Right lung (tissue), 5 donors: Measurements from ENCODE around the gene C4A. TPM values are rescaled to one million over a fixed set of nuclear protein-coding genes. Genes with fewer than 3 reads are reported as not detected.
A peak's percentile ranks its signal among the peaks of the same experiment; 100 is the strongest.
"Not testable (repeated sequence)": the region's sequence is repeated elsewhere in the genome, so short reads cannot be mapped to it uniquely, and the experiment has no call there.

Experiments
- DNase-seq, 2 donors: peaks; one replicate each; pipeline ENCODE4 v3.0.0-alpha.2; 2013
- polyA plus RNA-seq, 5 donors: library from polyadenylated mRNA; unstranded; fragments of 120-200 nt; gene quantifications; one replicate each; pipeline versions ENCODE4 v1.2.1 to v1.2.3, GENCODE V29; 2013; ENCODE audit warnings: inconsistent platforms in 1 of 5, low replicate concordance in 1 of 5; ENCODE audit not compliant: insufficient read length in 5 of 5, insufficient read depth in 1 of 5

The C4A gene
- polyA plus RNA-seq, 5 donors: 4.6 to 17.8 (median 7.6) TPM

DNA sequence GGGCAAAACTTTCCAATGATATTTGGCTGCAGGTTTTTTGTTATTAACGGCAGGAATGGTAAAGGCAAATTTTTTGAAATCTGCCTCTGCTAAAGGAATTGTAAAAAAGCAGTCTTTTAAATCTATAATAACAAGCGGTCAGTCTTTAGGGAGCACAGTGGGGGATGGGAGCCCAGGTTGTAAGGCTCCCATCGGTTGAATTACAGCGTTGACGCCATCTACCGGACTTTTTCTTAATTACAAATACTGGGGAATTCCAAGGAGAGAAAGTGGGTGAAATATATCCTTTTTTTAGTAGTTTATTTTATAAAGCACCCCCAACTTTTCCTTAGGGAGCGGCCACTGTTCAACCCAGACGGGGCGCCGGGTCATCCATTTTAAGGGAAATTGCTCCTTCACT is 40.2 kb downstream of the C4A start:
- not testable (repeated sequence) for DNase-seq

DNA sequence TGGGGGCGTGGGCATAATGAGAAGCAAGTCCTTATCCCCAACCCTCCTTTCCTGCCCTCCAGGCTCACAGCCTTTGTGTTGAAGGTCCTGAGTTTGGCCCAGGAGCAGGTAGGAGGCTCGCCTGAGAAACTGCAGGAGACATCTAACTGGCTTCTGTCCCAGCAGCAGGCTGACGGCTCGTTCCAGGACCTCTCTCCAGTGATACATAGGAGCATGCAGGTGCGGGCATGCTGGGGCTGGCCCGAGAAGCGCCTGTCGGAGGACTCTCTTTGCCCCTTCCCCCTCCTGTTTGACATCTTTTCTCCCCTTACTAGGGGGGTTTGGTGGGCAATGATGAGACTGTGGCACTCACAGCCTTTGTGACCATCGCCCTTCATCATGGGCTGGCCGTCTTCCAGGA is 46.8 kb downstream of the C4A start:
- DNase-seq: not testable (repeated sequence)

DNA sequence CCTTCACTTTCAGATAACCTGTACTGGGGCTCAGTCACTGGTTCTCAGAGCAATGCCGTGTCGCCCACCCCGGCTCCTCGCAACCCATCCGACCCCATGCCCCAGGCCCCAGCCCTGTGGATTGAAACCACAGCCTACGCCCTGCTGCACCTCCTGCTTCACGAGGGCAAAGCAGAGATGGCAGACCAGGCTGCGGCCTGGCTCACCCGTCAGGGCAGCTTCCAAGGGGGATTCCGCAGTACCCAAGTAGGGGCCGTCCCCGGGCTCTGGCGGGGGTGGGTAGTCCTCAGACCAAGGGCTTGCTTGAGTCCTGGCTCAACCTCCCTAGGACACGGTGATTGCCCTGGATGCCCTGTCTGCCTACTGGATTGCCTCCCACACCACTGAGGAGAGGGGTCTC is 47.7 kb downstream of the C4A start:
- not testable (repeated sequence) for DNase-seq

DNA sequence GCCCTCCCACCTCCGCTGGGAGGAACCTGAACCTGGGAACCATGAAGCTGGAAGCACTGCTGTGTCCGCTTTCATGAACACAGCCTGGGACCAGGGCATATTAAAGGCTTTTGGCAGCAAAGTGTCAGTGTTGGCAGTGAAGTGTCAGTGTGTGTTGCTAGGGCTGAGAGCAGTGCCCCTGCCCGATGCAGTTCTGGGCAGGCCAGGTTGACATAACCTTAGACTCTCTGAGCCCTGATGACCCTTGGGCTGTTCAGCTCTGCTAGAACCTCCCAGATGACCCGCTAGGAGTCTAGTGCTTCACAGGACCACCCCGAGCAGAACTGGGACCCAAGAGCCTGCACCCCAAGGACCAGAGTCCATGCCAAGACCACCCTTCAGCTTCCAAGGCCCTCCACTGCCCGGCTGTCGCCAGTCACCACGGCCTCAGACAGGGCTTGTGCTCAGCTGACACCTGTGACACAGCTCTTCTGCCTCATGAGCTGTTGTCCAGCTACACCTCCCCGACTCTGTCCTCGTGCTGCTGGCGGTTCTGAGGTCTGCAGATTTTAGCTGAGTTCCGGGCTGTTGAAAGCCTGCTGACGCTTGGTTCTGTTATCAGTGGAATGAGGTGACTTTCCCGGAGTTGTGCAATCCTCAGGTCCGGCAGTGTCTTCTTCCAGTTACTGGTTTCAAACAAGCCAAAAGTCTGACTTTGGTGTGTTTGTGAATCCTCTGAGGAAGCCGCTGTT is 53.6 kb downstream of the C4A start:
- not testable (repeated sequence) for DNase-seq

DNA sequence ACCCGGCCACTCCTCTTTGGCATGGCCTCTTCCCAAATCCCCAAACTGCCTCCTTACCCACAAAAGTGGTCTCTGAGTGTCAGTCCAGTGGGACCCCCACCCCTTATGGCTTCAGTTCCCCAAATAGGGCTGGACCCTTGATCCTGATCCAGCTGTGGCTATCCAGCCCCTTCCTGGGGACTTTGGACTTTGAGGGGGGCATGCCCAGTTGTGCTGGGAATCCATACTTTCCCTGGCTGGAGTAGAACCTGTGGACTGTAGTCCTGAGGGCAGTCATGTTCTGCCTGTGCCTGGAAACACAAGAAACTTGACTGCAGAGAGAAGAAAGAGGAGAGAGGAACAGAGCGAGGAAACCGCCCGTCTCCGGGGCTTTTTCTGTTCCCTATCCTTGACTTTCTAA is 55.3 kb downstream of the C4A start:
- not testable (repeated sequence) for DNase-seq

DNA sequence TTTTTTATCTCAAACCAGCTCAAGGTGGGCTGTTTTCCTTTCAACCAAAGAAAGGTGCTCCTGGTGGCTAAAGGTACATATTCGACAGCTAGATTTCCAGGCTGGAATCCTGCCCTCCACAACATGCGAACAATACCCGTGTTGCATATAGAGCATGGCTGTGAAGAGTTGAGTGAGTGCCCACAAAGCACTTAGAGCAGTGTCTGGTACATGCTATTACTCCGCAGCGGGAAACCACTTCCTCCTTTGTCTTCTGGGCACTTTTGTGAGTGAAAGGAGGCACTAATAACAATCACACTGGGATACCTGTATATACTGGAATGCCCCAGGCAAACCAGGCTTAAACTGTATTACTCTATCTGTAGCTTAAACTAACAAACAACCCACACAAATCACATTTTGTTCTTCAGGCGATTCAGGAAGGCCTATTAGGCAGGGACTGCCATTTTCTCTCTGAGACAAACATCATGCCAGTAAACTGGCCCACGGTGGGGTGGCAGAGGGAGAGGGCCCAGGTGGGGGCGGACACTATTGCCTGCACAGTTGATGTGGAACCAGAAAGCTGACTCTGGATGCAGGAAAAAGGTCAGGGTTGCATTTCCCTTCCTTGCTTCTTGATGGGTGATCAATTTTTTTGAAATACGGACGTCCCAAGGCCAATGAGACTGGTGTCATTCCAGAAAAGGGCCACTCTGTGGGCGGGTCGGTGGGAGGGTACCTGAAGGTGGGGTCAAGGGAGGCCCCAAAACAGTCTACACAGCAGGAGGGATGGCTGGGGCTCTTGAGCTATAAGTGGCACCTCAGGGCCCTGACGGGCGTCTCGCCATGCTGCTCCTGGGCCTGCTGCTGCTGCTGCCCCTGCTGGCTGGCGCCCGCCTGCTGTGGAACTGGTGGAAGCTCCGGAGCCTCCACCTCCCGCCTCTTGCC is 56.0 kb downstream of the C4A start, which contains the start of gene CYP21A2:
CYP21A2 (plus strand) TSS at position 818 of the 927 bp plus-strand sequence; CDS start at position 826, 8 bp downstream.
- not testable (repeated sequence) for DNase-seq

GRCh38 chr6:32038878-32039277 is 57.0 kb downstream of the C4A start:
- not testable (repeated sequence) for DNase-seq

DNA sequence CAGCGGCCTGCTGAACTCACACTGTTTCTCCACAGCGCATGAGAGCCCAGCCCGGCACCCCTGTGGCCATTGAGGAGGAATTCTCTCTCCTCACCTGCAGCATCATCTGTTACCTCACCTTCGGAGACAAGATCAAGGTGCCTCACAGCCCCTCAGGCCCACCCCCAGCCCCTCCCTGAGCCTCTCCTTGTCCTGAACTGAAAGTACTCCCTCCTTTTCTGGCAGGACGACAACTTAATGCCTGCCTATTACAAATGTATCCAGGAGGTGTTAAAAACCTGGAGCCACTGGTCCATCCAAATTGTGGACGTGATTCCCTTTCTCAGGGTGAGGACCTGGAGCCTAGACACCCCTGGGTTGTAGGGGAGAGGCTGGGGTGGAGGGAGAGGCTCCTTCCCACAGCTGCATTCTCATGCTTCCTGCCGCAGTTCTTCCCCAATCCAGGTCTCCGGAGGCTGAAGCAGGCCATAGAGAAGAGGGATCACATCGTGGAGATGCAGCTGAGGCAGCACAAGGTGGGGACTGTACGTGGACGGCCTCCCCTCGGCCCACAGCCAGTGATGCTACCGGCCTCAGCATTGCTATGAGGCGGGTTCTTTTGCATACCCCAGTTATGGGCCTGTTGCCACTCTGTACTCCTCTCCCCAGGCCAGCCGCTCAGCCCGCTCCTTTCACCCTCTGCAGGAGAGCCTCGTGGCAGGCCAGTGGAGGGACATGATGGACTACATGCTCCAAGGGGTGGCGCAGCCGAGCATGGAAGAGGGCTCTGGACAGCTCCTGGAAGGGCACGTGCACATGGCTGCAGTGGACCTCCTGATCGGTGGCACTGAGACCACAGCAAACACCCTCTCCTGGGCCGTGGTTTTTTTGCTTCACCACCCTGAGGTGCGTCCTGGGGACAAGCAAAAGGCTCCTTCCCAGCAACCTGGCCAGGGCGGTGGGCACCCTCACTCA is 57.7 kb downstream of the C4A start:
- not testable (repeated sequence) for DNase-seq

GRCh38 chr6:32040299-32041049 is 58.6 kb downstream of the C4A start:
- DNase-seq: not testable (repeated sequence)

GRCh38 chr6:32041050-32041321 is 59.1 kb downstream of the C4A start:
- not testable (repeated sequence) for DNase-seq

GRCh38 chr6:32041385-32041784 is 59.5 kb downstream of the C4A start:
- not testable (repeated sequence) for DNase-seq

DNA sequence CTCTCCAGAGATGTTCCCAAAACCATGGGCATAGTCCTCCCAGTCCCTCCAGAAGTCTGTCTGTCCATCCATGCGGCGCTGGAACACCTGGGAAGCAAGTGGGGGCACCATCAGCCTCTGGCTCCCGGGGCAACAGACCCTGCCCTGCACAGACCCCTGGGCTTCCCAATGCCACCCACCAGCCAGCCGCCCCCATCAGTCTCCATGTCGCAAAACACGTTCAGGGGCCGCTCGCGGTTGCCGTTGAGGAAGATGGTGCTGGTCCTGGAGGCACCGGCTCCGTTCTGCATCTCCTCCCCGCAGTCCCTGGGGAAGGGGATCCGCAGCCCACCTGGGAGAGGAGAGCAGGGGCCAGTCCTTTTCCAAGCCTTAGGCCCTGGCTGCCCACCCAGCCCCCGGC is 60.4 kb downstream of the C4A start:
- not testable (repeated sequence) for DNase-seq

DNA sequence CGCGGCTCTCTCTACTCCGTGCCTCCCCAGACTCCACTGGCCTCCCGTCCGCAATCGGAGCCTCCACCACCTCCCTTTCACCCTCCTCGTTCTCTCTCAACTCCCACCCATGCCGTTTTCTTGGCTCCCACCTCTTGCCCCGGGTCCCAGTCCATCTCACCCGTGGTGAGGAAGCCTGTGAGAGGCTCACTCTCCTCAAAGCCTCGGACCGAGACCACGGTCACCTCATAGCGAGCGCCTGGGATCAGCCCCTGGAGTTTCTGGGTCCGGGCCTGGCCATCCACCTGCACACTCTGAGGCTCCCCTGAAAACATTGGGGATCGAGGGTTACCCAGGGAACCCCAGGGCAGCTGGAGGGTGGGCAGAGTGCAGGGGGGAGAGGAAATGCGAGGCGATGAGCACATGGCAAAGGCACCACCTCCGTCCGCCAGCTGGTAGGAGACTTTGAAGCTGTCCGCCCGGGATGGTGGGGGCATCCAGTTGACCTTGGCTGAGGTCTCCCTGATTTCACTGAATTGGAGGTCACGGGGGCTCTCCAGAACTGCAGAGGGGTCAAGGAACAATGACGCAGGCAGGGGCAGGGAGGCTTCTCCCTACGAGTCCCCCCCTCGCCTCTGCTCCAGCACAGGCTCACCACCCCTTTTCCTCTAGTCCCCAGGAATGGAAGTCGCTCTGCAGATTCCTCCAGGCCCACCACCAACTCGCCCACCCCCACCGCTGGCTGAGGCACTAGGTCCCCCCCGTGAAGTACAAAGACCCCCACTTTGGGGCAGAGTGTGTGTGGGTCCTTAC is 61.9 kb downstream of the C4A start:
- DNase-seq: not testable (repeated sequence)

- not testable (repeated sequence) for DNase-seq
Measured at GRCh38 chr6:32044916-32045315, 63.1 kb downstream of the C4A start.

- DNase-seq: peak; percentile 10 to 17
Measured at GRCh38 chr6:32045811-32046449, 64.1 kb downstream of the C4A start.

- DNase-seq: peak; percentile 43 to 66
Measured at GRCh38 chr6:32046450-32047083, 64.7 kb downstream of the C4A start.

DNA sequence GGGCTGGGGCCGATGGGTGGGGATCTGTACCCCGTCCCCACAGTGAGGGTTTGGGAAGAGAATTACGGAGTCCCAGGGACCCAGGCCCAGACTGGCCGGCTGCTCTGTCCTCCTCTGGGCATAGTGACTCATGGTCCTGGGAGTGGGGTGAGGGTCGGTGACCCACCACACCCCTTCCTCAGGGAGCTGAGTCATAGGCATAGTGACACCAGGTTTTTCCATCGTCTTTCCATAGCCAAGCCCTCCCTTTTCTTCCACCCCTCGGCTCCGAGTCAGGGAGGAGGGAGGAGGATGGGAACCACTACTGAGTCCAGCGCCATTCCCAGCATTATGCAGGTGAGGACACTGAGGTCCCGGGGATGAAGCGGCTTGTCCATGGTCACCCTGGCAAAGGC is 65.2 kb downstream of the C4A start:
- peak in 1 of 2 donors; percentile 15 for DNase-seq

- DNase-seq: no peak
Measured at GRCh38 chr6:32047539-32047854, 65.6 kb downstream of the C4A start.
